K562 (cell line): ENCODE data around the gene SIGLEC6. TPM values are rescaled to one million over a fixed set of nuclear protein-coding genes. Genes with fewer than 3 reads are reported as not detected.
A peak's percentile ranks its signal among the peaks of the same experiment; 100 is the strongest.

Experiments
- CBFA2T2 ChIP-seq: fragments of 450-650 bp; conservative IDR thresholded peaks from 2 replicates; pipeline ENCODE4 v1.6.1; 2017; ENCODE audit warnings: mild to moderate bottlenecking
- CBX8 ChIP-seq: fragments of 200-600 bp; sonication (generic); IDR thresholded peaks from 2 replicates; pipeline ENCODE4 v1.6.1; 2012; ENCODE audit warnings: borderline replicate concordance, mixed run types, low read depth, mild to moderate bottlenecking, moderate library complexity, mixed read lengths, low read length, control low read depth, inconsistent platforms; ENCODE audit not compliant: poor library complexity, severe bottlenecking; ENCODE audit errors: extremely low read depth
- CHD1 ChIP-seq: fragments of 200-600 bp; sonication (generic); IDR thresholded peaks from one replicate; pipeline ENCODE4 v1.6.1; 2012; ENCODE audit warnings: mild to moderate bottlenecking, moderate library complexity, low read length, inconsistent platforms
- EWSR1 ChIP-seq: fragments of 450-650 bp; IDR thresholded peaks from 2 replicates; pipeline ENCODE4 v1.6.1; 2018; ENCODE audit warnings: borderline replicate concordance, mild to moderate bottlenecking, low read depth, moderate library complexity; ENCODE audit not compliant: partially characterized antibody
- FOXO4 ChIP-seq: fragments of 450-650 bp; formaldehyde crosslinking; IDR thresholded peaks from 2 replicates; pipeline ENCODE4 v1.4.0; 2020; ENCODE audit warnings: mild to moderate bottlenecking, moderate library complexity
- FUS ChIP-seq: fragments of 200-400 bp; formaldehyde crosslinking; optimal IDR thresholded peaks from 2 replicates; pipeline ENCODE3; 2017; ENCODE audit warnings: low read depth, low read length
- HSF4 ChIP-seq: fragments of 250-450 bp; sonication (Bioruptor Pico); IDR thresholded peaks from 2 replicates; pipeline ENCODE4 v2.1.2; 2022; ENCODE audit warnings: mild to moderate bottlenecking, moderate library complexity, borderline replicate concordance
- KLF10 ChIP-seq: fragments of 250-450 bp; sonication (Bioruptor Pico); IDR thresholded peaks from 2 replicates; pipeline ENCODE4 v1.6.1; 2021; ENCODE audit warnings: matching md5 sums
- MTA2 ChIP-seq: fragments of 450-650 bp; IDR thresholded peaks from 2 replicates; pipeline ENCODE4 v1.6.1; 2016; ENCODE audit warnings: low read depth
- MTF1 ChIP-seq: fragments of 250-450 bp; sonication (Bioruptor Pico); IDR thresholded peaks from 2 replicates; pipeline ENCODE4 v1.9.0; 2021; ENCODE audit warnings: moderate library complexity, mild to moderate bottlenecking, inconsistent platforms, borderline replicate concordance
- MYC ChIP-seq, 2 experiments: fragments of 250-450 bp in 1 of 2; sonication (Bioruptor Pico) in 1 of 2; IDR thresholded peaks; 2 replicates each; pipeline versions ENCODE4 v1.5.1 to v1.6.1; 2012 to 2021; ENCODE audit warnings: low read depth in 2 of 2, borderline replicate concordance in 1 of 2, improper control_type of control experiment in 1 of 2, low read length in 1 of 2, mild to moderate bottlenecking in 1 of 2, moderate library complexity in 1 of 2
- NFIC ChIP-seq: fragments of 450-650 bp; IDR thresholded peaks from 2 replicates; pipeline ENCODE4 v1.6.1; 2017; ENCODE audit warnings: mild to moderate bottlenecking, inconsistent platforms
- PATZ1 ChIP-seq: fragments of 250-450 bp; sonication (Bioruptor Pico); IDR thresholded peaks from 2 replicates; pipeline ENCODE4 v1.5.0; 2020; ENCODE audit warnings: mild to moderate bottlenecking, borderline replicate concordance
- PHF21A ChIP-seq: fragments of 450-650 bp; IDR thresholded peaks from 2 replicates; pipeline ENCODE4 v1.6.1; 2017; ENCODE audit warnings: low read depth, borderline replicate concordance
- RBM25 ChIP-seq: fragments of 200-400 bp; formaldehyde crosslinking; IDR thresholded peaks from 2 replicates; pipeline ENCODE4 v1.6.1; 2018; ENCODE audit warnings: low read length, low read depth, moderate library complexity; ENCODE audit not compliant: severe bottlenecking
- RBM39 ChIP-seq: fragments of 200-400 bp; formaldehyde crosslinking; optimal IDR thresholded peaks from 2 replicates; pipeline ENCODE3; 2018; ENCODE audit warnings: low read depth, low read length
- TCF7L2 ChIP-seq: fragments of 150-350 bp; IDR thresholded peaks from 2 replicates; pipeline ENCODE4 v1.6.1; 2016; ENCODE audit warnings: low read depth, mild to moderate bottlenecking, low read length, moderate library complexity
- XRCC5 ChIP-seq: fragments of 200-400 bp; formaldehyde crosslinking; IDR thresholded peaks from 2 replicates; pipeline ENCODE4 v1.6.1; 2017; ENCODE audit warnings: low read depth, mild to moderate bottlenecking, low read length
- ZNF23 ChIP-seq: fragments of 250-450 bp; sonication (Bioruptor Pico); IDR thresholded peaks from 2 replicates; pipeline ENCODE4 v1.4.0; 2020; ENCODE audit warnings: mild to moderate bottlenecking
- polyA plus RNA-seq, 8 experiments: library from polyadenylated mRNA; depleted of rRNA in 4 of 8; stranded (reverse) in 5 of 8; unstranded in 3 of 8; fragments of >200 nt; fragmentation: Nextera tagmentation in 2 of 8; fragmentation: Illumina TruSeq in 1 of 8; extraction: Ambion mirVana in 2 of 8; extraction: Trizol in 1 of 8; gene quantifications; 2 replicates each; pipeline versions ENCODE4 v1.2.1 to v1.2.3, GENCODE V29; 2011 to 2014; ENCODE audit warnings: inconsistent platforms in 1 of 8, missing spikeins in 1 of 8
- total RNA-seq, 7 experiments: library from RNA; depleted of rRNA in 6 of 7; stranded (reverse); fragments of >200 nt in 6 of 7; fragmentation: Illumina TruSeq in 2 of 7; extraction: Trizol in 2 of 7; gene quantifications; 2 replicates each; pipeline versions ENCODE4 v1.2.1 to v1.2.3, GENCODE V29; 2011 to 2021; ENCODE audit warnings: low replicate concordance in 1 of 7
- TF ChIP-seq, protein P1 (sequence below): fragments of 450-650 bp; IDR thresholded peaks from 2 replicates; pipeline ENCODE4 v1.7.0; 2016; ENCODE audit warnings: borderline replicate concordance
- TF ChIP-seq, protein P2 (sequence below), 3 experiments: fragments of 200-800 bp in 1 of 3; sonication (Bioruptor generic) in 1 of 3; sonication (generic) in 1 of 3; formaldehyde crosslinking in 1 of 3; IDR thresholded peaks; 2 replicates each; pipeline versions ENCODE4 v1.6.1 to v1.8.0; 2016 to 2022; ENCODE audit warnings: mild to moderate bottlenecking in 2 of 3, missing compliant biosample characterization in 2 of 3, missing genetic modification characterization in 2 of 3, missing genetic modification reagents in 1 of 3

The SIGLEC6 gene
- total and polyA plus RNA-seq, 9 of the 15 experiments (the other 6 are each of a cell fraction or from before 2014, with no cell fraction given) = 0.03 to 17.5 (median 0.71) TPM

- TF ChIP-seq PHF21A (no peak), MYC (IDR thresholded peaks at IDR 0.05; ENCODE audit: low read depth, low read length) (peak; percentile 80), MYC (CRISPR knock-in tag; IDR thresholded peaks at IDR 0.05; ENCODE audit: borderline replicate concordance, low read depth) (no peak), EWSR1 (no peak), CBX8 (no peak), RBM25 (no peak), PATZ1 (0 out of 2 replicates have a peak, but pooled peaks have one; percentile 12), RBM39 (no peak), MTF1 (CRISPR knock-in tag) (no peak), XRCC5 (peak; percentile 91; the same call in 1 of the 2 replicates), HSF4 (CRISPR knock-in tag) (no peak), TCF7L2 (no peak), FUS (no peak), MTA2 (no peak), CHD1 (no peak), KLF10 (CRISPR knock-in tag) (no peak), CBFA2T2 (peak; percentile 33), FOXO4 (CRISPR knock-in tag) (no peak), NFIC (peak; percentile 81), ZNF23 (CRISPR knock-in tag) (no peak)
- TF ChIP-seq, protein P1, sequence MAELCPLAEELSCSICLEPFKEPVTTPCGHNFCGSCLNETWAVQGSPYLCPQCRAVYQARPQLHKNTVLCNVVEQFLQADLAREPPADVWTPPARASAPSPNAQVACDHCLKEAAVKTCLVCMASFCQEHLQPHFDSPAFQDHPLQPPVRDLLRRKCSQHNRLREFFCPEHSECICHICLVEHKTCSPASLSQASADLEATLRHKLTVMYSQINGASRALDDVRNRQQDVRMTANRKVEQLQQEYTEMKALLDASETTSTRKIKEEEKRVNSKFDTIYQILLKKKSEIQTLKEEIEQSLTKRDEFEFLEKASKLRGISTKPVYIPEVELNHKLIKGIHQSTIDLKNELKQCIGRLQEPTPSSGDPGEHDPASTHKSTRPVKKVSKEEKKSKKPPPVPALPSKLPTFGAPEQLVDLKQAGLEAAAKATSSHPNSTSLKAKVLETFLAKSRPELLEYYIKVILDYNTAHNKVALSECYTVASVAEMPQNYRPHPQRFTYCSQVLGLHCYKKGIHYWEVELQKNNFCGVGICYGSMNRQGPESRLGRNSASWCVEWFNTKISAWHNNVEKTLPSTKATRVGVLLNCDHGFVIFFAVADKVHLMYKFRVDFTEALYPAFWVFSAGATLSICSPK = no peak
- TF ChIP-seq, protein P2, sequence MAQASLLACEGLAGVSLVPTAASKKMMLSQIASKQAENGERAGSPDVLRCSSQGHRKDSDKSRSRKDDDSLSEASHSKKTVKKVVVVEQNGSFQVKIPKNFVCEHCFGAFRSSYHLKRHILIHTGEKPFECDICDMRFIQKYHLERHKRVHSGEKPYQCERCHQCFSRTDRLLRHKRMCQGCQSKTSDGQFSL (CRISPR knock-in tag; IDR thresholded peaks at IDR 0.05) = no peak
- TF ChIP-seq, protein P2 (tag; IDR thresholded peaks at IDR 0.05) = no peak
Measured at GRCh38 chr19:51552996-51553725, 21.7 kb upstream of the SIGLEC6 start (continued).
